K562 (cell line): Measurements from ENCODE around the gene INSL3. TPM values are rescaled to one million over a fixed set of nuclear protein-coding genes. Genes with fewer than 3 reads are reported as not detected.

Source experiments
- DIDO1 ChIP-seq: fragments of 450-650 bp; IDR thresholded peaks from 2 replicates; pipeline ENCODE4 v1.6.1; 2016; ENCODE audit warnings: low read depth, missing biosample characterization, missing genetic modification characterization
- DMBX1 ChIP-seq: fragments of 250-450 bp; sonication (Bioruptor Pico); IDR thresholded peaks from 2 replicates; pipeline ENCODE4 v1.8.0; 2022; ENCODE audit warnings: inconsistent platforms, mild to moderate bottlenecking, moderate library complexity, borderline replicate concordance
- LEF1 ChIP-seq: fragments of 450-650 bp; IDR thresholded peaks from 2 replicates; pipeline ENCODE4 v1.6.1; 2016; ENCODE audit warnings: mild to moderate bottlenecking
- PHF8 ChIP-seq: fragments of 200-600 bp; sonication (generic); IDR thresholded peaks from 2 replicates; pipeline ENCODE4 v1.6.1; 2012; ENCODE audit warnings: mixed run types, mild to moderate bottlenecking, inconsistent platforms, low read length, moderate library complexity, borderline replicate concordance
- PRPF4 ChIP-seq: fragments of 200-400 bp; formaldehyde crosslinking; IDR thresholded peaks from one replicate; pipeline ENCODE4 v1.6.1; 2017; ENCODE audit warnings: low read length, low read depth, mild to moderate bottlenecking; ENCODE audit not compliant: insufficient read depth, poor library complexity, severe bottlenecking
- PTBP1 ChIP-seq: fragments of 200-400 bp; formaldehyde crosslinking; IDR thresholded peaks from 2 replicates; pipeline ENCODE4 v1.6.1; 2017; ENCODE audit warnings: low read depth, low read length
- PTRF ChIP-seq: fragments of 450-650 bp; IDR thresholded peaks from 2 replicates; pipeline ENCODE4 v1.6.1; 2016; ENCODE audit warnings: mild to moderate bottlenecking, missing genetic modification characterization, missing compliant biosample characterization
- REST ChIP-seq, 2 experiments: fragments of 450-650 bp; formaldehyde crosslinking in 1 of 2; IDR thresholded peaks; 2 replicates each; pipeline versions ENCODE4 v1.4.0 to v1.6.1; 2014 to 2020; ENCODE audit warnings: mild to moderate bottlenecking in 2 of 2, borderline replicate concordance in 1 of 2, low read depth in 1 of 2
- TAF9B ChIP-seq: fragments of 450-650 bp; IDR thresholded peaks from 2 replicates; pipeline ENCODE4 v1.6.1; 2018; ENCODE audit warnings: mild to moderate bottlenecking; ENCODE audit not compliant: partially characterized antibody
- U2AF2 ChIP-seq: fragments of 200-400 bp; formaldehyde crosslinking; optimal IDR thresholded peaks from 2 replicates; pipeline ENCODE3; 2017; ENCODE audit warnings: low read depth, mild to moderate bottlenecking, low read length
- polyA plus RNA-seq, 8 experiments: library from polyadenylated mRNA; depleted of rRNA in 4 of 8; stranded (reverse) in 5 of 8; unstranded in 3 of 8; fragments of >200 nt; fragmentation: Nextera tagmentation in 2 of 8; fragmentation: Illumina TruSeq in 1 of 8; extraction: Ambion mirVana in 2 of 8; extraction: Trizol in 1 of 8; gene quantifications; 2 replicates each; pipeline versions ENCODE4 v1.2.1 to v1.2.3, GENCODE V29; 2011 to 2014; ENCODE audit warnings: inconsistent platforms in 1 of 8, missing spikeins in 1 of 8
- total RNA-seq, 7 experiments: library from RNA; depleted of rRNA in 6 of 7; stranded (reverse); fragments of >200 nt in 6 of 7; fragmentation: Illumina TruSeq in 2 of 7; extraction: Trizol in 2 of 7; gene quantifications; 2 replicates each; pipeline versions ENCODE4 v1.2.1 to v1.2.3, GENCODE V29; 2011 to 2021; ENCODE audit warnings: low replicate concordance in 1 of 7
- TF ChIP-seq, protein P1 (sequence below): sonication (generic); formaldehyde crosslinking; IDR thresholded peaks from 2 replicates; pipeline ENCODE4 v1.8.0; 2023; ENCODE audit warnings: mild to moderate bottlenecking, missing genetic modification reagents
- TF ChIP-seq, protein P2 (sequence below), 2 experiments: fragments of 200-800 bp in 1 of 2; sonication (Bioruptor generic) in 1 of 2; sonication (generic) in 1 of 2; formaldehyde crosslinking in 1 of 2; IDR thresholded peaks in 1 of 2; conservative IDR thresholded peaks in 1 of 2; 2 replicates each; pipeline versions ENCODE4 v1.5.0 to v1.6.1; 2016 to 2020; ENCODE audit warnings: missing compliant biosample characterization in 1 of 2, missing genetic modification characterization in 1 of 2, missing genetic modification reagents in 1 of 2

INSL3 gene
- total and polyA plus RNA-seq, 9 of the 15 experiments (the other 6 are each of a cell fraction or from before 2014, with no cell fraction given): not detected

- TF ChIP-seq REST (IDR thresholded peaks at IDR 0.05; ENCODE audit: borderline replicate concordance) (0 out of 2 replicates have a peak, but pooled peaks have one; percentile 6), REST (CRISPR knock-in tag; IDR thresholded peaks at IDR 0.05; ENCODE audit: low read depth) (no peak), PHF8 (peak; percentile 21; the same call in 1 of the 2 replicates), TAF9B (no peak), DIDO1 (tag) (no peak), PTBP1 (0 out of 2 replicates have a peak, but pooled peaks have one; percentile 52), LEF1 (no peak), PRPF4 (no peak), PTRF (tag) (no peak), U2AF2 (no peak), DMBX1 (CRISPR knock-in tag) (no peak)
- TF ChIP-seq, protein P1, sequence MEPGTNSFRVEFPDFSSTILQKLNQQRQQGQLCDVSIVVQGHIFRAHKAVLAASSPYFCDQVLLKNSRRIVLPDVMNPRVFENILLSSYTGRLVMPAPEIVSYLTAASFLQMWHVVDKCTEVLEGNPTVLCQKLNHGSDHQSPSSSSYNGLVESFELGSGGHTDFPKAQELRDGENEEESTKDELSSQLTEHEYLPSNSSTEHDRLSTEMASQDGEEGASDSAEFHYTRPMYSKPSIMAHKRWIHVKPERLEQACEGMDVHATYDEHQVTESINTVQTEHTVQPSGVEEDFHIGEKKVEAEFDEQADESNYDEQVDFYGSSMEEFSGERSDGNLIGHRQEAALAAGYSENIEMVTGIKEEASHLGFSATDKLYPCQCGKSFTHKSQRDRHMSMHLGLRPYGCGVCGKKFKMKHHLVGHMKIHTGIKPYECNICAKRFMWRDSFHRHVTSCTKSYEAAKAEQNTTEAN (CRISPR knock-in tag): no peak
- TF ChIP-seq, protein P2, sequence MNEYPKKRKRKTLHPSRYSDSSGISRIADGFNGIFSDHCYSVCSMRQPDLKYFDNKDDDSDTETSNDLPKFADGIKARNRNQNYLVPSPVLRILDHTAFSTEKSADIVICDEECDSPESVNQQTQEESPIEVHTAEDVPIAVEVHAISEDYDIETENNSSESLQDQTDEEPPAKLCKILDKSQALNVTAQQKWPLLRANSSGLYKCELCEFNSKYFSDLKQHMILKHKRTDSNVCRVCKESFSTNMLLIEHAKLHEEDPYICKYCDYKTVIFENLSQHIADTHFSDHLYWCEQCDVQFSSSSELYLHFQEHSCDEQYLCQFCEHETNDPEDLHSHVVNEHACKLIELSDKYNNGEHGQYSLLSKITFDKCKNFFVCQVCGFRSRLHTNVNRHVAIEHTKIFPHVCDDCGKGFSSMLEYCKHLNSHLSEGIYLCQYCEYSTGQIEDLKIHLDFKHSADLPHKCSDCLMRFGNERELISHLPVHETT (CRISPR knock-in tag; conservative IDR thresholded peaks at IDR 0.05 in 1 of 2, IDR thresholded peaks at IDR 0.05 in 1 of 2): no peak
These were observed 26.4 kb downstream of the INSL3 start, which contains the start of gene B3GNT3 (continued) for GRCh38 chr19:17794731-17795494.
